Measurements from ENCODE around the gene TCP1. TPM values are rescaled to one million over a fixed set of nuclear protein-coding genes. Genes with fewer than 3 reads are reported as not detected.
A peak's percentile ranks its signal among the peaks of the same experiment; 100 is the strongest.
"Not testable (repeated sequence)": the region's sequence is repeated elsewhere in the genome, so short reads cannot be mapped to it uniquely, and the experiment has no call there.

Gene TCP1
- total RNA-seq, 1 donor from 2014 or later = 336 TPM

DNA sequence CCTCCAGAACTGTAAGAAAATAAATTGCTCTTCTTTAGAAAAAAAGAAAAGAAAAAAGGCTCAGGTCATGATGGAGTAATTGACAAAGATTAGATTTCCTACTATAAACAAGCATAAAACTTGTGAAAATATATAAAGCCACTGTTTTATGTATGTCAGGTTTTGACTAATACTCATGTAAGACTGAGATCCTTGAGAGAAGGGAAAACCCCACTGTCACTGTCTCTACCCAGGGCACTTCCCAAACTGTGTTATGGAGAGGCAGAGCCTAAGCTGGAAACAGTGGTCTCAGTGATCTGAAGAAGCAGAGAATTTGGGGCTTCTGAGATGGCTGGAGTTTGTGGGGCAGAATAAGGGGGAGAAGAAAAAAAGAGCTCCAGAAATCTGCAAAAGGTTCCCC, 19.9 kb downstream of the TCP1 start:
- no peak for DNase-seq

DNA sequence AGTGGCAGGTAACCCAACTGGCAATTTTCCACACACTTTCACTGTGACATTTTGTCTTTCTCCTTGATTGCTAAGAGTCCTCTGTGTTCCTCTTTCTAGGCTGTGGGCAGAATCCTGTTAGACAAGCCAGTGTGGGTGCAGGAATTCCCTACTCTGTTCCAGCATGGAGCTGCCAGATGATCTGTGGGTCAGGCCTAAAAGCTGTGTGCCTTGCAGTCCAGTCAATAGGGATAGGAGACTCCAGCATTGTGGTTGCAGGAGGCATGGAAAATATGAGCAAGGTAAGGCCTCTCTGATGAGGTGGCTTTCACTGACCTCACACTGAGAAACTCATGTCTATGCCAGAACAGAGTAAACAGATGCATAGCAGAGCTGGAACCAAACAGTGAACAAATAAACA, 22.5 kb downstream of the TCP1 start:
- no peak for DNase-seq

DNA sequence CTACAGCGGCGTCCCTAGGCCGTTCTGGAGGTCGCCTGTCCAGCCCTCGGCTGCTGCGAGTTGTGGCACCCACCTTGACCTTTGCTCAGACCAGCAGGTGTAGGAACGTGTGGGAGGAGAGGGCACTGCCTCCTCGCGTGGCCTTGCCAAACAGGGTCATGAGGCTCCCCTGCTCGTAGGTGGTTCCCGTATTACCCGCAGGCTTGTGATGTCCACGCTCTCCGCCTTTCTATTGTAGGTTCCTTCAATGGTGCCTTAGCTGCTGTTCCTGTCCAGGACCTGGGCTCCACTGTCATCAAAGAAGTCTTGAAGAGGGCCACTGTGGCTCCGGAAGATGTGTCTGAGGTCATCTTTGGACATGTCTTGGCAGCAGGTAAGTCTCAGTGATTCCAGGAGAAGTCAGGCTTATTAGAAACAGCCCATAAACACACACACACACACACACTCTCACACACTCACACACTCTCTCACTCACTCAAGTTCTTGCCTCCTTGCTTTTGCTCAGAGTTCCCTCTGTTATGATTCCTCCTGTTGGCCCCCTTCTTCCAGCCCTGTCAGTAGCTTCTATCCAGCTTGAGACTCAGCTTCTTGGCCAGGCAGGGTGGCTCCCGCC, 26.6 kb downstream of the TCP1 start:
- no peak for DNase-seq

DNA sequence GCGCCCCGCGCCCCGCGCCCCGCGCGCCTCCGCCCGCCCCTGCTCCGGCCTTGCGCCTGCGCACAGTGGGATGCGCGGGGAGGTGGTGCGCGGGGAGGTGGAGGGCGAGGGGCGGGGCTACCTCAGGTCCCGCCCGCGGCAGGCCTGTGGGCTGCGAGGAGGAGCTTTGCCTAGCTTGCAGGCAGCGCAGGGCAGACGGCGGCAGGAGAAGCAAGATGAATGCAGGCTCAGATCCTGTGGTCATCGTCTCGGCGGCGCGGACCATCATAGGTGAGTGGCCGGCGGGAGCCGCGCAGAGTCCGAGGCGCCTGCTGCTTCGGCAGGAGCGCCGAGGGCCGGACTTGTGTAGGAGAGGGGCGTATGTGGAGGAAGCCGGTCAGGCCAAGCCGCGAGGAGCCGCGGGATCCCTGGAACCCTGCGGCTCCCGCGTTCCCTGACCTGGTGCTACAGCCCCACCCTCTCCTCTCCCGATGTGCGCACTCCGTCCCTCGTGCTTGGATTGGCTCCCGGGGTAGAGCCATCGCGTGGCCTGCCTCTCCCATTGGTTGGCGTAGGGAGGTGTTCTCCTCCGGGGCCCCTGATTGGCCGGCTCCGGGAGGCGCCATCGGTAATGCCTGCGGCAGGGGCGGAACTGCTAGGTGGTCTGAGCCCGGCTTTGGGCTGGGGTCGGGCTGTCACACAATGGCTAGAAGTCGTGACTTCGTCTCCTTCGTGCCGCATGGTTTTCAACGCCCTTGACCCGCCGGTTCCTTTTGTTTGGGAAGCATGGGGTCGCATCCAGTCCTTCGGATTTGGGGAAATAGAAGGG, 27.3 kb downstream of the TCP1 start, which contains the start of gene ACAT2:
Gene ACAT2 (plus strand): TSS at position 173 of the 808 bp plus-strand sequence. CDS start 43 bp downstream, at position 216.
- peak; percentile 96 for DNase-seq

DNA sequence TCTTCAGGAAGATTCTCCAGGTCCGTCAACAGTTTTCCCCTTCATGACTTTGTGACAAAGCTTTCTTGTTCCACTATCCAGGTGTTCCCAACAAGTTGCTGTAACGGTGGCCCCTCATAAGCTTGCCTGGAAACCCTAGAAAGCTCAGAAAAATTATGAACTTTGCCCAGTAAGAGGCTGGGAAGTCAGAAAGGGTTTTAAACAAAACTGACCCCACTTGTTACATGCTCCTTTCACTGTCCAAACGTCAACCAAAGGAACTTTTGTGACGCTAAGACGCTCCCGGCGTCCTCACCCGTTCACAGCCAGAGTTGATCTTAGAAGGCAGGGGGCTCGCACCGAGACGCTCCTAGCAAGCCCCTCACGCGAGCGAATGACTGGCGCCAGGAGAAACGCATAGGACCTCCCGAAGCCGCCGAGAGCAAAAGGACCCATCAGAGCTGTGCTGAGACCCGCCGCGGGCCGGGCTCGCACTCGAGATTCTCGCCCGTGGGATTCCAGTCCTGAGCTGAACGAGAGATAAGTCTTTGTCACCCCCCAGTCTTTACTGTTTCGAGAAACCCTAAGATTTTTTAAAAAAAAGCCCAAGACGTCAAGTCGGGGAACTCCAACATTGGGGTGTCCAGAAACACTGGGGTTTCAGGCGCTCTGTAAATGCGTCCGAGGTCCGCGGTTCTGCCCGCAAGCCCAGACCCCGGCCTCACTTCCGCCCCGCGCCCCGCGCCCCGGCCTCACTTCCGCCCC, 28.1 kb downstream of the TCP1 start:
- no peak for DNase-seq

DNA sequence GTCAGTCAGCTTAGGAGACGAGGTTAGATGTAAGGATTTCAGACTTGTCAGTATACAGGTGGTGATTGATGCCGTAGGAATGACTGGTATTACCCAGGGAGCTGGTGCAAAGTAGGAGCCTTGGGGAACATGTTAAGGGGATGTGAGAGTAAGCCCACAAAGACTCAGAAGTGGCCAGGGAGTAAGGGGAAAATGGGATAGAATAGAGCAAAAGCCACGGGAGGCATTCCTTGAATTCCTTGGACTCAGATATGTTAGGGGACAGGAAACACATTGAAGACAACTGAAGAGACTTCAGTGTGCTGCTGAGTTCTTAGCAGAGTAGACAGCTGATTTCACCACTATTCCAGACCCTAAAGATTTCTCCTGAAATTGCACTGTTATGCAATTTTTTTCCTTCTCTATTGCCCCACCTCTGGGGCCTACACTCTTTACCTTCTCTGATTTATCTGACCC, 28.8 kb downstream of the TCP1 start:
- no peak for DNase-seq

DNA sequence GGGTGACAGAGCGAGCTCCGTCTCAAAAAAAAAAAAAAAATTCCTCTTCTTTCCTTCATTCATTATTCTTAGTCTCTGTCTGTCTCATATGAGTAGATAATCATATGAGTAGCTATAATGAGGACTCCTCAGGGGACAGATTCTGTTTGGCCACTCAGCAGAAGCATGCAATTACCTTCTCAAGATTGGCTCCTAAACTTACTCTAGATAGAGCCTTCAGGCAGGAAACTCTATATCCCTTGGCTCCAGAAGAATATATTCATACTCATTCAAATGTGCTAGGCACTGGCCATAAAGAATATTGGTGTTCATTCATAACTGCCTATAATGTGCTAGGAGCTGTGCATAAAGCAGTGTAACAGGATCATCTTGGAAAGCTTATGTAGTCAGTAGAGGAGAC, 29.8 kb downstream of the TCP1 start:
- no peak for DNase-seq

DNA sequence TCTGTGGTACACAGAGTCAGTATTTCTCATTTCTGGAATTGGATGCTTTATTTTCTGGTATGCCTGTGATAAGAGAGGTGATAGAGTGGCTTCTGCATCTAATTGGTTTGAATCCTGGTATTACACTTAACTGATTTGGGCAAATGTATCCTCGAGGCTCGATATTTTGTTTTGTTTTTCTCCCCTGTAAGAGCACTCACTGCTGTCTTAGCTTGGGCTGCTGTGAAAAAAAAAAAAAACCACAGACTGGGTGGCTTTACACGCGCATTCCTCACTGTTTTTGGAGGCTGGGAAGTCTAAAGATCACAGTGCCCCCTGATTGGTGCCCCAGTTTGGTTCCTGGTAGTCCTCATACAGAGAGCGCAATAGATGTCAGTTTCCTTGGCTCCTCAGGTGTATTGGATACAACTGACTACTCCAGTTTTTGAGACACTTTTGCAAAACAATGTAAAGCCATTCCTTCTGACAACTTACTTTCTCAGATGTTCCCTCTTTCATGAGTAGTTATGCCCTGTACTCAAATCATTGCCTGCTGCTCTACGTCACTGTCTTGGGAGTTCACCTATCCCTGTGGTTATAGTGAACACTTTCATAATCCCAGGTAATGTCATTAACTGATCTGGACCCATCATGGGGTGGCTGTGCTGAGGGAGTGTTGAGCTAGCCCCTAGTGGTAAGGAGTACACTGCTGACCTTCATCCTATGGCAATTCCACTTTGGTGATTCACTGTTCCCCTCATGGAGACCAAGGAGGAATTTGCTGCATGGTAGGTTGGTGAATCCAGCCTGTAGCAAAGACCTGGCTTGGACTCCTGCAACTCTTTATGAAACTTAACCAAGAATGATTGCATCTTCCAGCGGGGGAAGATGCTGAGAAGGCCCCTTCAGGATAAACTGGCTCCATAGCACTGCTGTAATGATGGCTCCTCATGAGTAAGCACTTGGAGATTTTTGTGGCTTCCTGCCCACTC, 31.1 kb downstream of the TCP1 start:
- no peak for DNase-seq

DNA sequence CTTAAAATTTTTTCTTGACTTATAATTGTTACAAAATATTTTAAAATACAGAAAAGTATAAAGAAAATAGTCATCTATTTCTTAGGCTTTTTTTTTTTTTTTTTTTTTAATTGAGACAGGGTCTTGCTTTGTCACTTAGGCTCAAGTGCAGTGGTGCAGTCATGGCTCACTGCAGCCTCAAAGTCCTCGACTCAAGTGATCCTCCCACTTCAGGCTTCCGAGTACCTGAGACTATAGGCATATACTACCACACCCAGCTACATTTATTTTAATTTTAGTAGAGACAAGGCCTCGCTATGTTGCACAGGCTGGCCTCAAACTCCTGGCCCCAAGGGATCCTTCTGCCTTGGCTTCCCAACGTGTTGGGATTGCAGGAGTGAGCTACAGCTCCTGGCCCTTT, 32.9 kb downstream of the TCP1 start:
- DNase-seq = no peak

DNA sequence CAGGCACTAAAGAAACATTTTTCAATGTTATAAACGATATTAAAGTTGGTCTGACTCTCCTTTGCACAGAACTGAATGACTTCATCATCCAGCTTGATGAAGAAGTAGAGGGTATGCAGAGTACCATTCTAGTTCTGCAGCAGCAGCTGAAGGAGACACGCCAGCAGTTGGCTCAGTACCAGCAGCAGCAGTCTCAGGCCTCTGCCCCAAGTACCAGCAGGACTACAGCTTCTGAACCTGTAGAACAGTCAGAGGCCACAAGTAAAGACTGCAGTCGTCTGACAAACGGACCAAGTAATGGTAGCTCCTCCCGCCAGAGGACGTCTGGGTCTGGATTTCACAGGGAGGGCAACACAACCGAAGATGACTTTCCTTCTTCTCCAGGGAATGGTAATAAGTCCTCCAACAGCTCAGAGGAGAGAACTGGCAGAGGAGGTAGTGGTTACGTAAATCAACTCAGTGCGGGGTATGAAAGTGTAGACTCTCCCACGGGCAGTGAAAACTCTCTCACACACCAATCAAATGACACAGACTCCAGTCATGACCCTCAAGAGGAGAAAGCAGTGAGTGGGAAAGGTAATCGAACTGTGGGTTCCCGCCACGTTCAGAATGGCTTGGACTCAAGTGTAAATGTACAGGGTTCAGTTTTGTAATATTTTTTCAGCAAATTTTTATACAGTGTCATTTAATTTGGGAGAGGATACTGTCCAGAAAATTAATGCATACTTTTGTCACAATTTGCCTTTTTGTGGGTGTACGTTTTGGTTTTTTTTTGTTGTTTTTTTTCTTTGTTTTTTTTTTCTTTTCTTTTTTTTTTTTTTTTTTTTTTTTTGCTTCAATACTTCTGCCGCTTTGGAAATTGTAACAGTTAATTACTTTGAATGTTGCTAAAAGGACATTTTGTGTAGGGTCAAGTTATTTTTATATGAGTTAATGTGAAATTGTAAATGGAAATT, 34.2 kb downstream of the TCP1 start:
- DNase-seq = peak; percentile 27

DNA sequence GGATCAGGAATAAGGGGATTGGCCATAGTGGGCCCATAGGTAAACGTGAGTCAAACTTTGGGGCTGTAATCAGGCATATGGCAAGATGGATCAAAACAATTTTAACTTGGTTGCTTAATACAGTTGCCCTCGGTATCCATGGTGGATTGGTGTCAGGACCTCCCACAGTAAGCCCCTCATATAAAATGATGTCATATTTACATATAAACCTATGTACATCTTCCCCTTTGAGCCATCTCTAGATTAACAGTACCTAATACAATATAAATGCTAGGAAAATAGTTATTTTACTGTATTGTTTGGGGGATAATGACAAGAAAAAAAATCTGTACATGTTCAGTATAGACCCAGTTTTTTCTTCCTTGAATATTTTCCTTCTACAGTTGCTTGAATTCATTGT, 35.0 kb downstream of the TCP1 start:
- DNase-seq = no peak

DNA sequence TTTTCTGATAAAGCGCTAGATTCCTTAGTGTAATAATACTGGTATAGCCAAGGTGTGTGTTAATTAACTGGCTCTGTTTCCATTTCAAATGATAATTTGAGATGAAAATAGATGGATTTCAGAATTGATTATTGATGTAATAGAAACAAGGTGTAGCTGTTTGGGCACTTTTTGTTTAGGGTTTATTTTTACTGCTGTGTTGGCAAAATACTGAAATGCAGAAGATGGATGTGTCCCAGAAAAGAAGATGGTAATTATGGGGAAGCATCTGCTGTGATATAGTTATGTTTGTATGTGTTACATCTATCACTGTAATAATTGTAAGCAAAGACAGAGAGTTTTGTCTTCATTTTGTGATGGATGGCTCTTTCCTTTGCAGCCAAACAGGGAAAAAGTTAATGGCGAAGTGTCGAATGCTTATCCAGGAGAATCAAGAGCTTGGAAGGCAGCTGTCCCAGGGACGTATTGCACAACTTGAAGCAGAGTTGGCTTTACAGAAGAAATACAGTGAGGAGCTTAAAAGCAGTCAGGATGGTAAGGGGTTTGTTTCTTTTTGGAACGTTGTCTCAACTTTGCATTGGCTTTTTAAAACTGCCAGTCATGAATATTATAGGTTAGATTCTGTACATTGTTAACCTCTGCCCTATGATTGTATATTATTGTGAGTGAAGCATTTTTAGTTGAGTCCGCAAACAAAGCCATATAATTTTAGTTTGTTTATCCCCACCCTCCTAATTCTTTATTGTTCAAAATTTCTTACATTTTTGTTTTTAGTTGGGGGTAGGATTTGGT, 36.1 kb downstream of the TCP1 start:
- DNase-seq = no peak

DNA sequence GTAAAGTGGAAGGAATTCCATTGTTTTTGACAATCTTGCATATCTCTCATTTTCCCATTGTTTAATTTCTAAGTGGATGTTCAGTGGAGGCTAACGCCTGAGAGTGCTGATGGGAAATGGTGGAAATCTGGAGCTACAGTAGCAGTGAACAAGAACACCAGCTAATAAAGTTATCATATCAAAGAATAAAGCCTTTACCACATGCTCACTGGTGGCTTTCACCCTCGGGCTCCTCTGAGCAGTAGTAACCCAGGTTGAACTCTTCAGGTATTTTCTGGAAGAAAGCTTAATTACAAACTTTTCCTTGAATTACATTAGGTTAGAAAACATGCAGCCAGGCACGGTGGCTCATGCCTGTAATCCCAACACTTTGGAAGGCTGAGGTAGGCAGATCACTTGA, 38.0 kb downstream of the TCP1 start:
- DNase-seq = no peak

DNA sequence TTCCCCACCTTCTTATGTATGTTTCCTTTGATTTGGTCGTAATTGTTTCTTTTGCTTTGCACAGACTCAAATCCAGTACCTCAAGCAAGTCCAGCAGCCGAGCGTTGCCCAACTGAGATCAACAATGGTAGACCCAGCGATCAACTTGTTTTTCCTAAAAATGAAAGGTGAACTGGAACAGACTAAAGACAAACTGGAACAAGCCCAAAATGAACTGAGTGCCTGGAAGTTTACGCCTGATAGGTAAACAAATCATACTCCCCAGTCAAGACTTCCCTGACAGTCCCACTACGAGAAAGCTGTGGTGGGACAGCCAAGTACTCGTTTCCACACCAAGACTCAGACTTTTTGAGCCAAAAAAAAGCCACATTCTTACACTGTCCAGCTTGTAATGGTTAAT, 41.3 kb downstream of the TCP1 start:
- not testable (repeated sequence) for DNase-seq

DNA sequence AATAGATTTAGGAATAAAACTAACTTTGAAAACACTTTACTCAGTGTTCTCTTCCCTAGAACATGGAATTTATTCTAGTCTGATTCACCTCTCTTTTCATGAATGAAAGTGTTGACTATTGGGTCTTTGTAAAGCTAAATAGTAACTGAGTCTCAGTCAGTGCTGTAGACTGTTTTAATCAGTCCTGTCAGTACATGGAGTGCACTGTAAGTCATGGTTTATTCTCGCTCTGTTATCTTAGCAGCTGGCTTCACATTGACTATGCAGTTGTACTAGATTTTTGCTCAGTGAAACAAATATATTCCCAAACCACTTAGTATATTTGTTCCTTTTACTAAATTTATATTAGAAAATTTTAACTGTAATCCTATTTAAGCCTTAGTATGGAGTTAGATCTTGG, 42.6 kb downstream of the TCP1 start:
- DNase-seq = no peak

DNA sequence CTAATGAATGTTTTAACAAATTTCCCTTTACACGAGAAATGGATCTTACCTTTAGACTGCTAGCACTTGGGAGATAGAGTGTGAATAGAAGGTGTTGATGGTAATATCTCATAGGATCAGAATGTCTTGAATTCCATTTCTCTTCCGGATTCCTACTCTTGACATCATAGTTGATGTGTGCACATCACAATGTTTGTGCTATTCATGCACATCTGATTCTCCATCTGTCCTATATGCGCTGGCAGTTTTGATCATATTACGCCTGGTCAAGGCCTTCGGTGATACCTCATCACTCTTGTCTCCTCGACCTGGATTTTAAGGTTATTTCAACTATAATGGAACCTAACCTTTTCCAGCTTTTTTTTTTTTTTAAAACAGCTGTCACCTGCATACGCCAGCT, 44.3 kb downstream of the TCP1 start:
- DNase-seq = no peak

DNA sequence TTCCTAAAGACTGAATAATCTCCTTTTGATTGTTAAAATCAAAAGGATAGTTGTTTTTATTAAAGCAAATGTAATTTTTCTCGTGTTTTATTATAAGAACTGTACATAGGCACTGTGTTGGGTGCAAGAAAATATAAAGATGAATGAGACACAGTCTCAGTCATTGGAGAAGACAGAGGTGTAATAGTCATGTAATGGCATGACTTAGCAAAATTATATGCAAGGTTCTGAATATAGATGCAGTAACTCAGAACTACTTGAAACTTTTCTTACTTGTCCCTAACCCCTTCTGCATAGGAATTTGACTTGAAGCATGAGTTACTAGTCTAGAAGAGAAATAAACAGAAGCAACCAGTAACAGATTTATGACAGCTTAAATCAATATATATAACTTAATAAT, 47.2 kb downstream of the TCP1 start:
- no peak for DNase-seq

DNA sequence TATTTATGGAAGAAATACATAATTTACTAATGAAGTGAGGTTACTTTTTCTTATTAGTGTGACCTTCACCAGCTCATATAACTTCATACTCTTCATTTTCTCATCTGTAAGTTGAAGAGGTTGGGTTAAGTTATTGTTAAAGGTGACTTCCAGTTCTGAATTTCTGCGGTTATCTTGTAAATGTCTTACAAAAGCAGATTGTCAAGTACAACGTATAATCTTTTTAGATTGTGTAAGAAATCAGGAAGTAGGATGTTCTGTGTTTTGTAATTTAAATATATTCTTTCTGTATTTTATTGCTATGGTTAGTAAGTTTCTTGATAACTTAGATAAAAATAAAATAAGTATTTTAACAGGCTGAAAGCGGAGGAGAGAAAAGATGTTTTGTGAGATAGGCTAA, 50.1 kb downstream of the TCP1 start:
- DNase-seq = no peak

DNA sequence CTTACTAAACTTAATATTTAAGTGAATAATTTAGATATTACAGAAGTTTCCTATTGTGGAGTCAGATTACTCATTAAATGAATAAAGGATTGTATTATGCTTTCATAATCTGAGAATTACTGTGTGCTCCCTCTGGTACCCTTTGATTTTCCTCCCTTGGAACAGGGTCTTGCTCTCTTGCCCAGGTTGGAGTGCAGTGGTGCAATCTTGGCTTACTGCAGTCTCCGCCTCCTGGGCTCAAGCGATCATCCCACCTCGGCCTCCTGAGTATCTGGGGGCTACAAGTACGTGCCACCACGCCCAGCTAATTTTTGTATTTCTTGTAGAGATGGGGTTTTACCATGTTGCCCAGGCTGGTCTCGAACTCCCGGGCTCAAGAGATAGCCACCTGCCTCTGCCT, 52.5 kb downstream of the TCP1 start:
- DNase-seq = no peak

DNA sequence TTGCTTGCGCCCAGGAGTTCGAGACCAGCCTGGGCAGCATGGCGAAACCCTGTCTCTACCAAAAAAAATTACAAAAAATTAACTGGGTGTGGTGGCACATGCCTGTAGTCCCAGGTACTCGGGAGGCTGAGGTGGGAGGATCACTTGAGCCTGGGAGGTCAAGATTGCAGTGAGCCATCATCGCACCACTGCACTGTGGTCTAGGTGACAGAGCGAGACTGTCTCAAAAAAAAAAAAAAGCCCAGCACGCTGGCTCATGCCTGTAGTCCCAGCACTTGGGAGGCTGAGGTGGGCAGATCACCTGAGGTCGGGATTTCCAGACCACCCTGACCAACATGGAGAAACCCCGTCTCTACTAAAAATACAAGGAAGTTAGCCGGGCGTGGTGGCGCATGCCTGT, 56.0 kb downstream of the TCP1 start:
- DNase-seq = not testable (repeated sequence)

Data from occipital lobe (tissue), 2 donors.